NT2/D1 (cell line): Measurements from ENCODE around the gene TERT.

Experiments used
- DNase-seq: peaks from one replicate; pipeline ENCODE4 v3.0.0-alpha.2; 2011; ENCODE audit warnings: low read depth, low spot score
- H3K27me3 ChIP-seq: 2 replicates; pipeline ENCODE4 v1.6.0; 2011; ENCODE audit warnings: mild to moderate bottlenecking; ENCODE audit not compliant: insufficient read length, insufficient read depth
- H3K36me3 ChIP-seq: 2 replicates; pipeline ENCODE4 v1.6.1; 2011; ENCODE audit warnings: mild to moderate bottlenecking, low read length, mixed read lengths; ENCODE audit not compliant: insufficient read depth, insufficient read length
- H3K4me1 ChIP-seq: 2 replicates; pipeline ENCODE4 v1.5.1; 2011; ENCODE audit not compliant: insufficient read depth, insufficient read length
- H3K4me3 ChIP-seq: 2 replicates; pipeline ENCODE4 v1.5.1; 2011; ENCODE audit warnings: low read depth; ENCODE audit not compliant: insufficient read length
- H3K9ac ChIP-seq: 2 replicates; pipeline ENCODE4 v1.6.0; 2011; ENCODE audit warnings: low read depth; ENCODE audit not compliant: insufficient read length
- H3K9me3 ChIP-seq: 2 replicates; pipeline ENCODE4 v1.5.1; 2011; ENCODE audit warnings: mild to moderate bottlenecking, low read length; ENCODE audit not compliant: insufficient read depth
- SUZ12 ChIP-seq: IDR thresholded peaks from 2 replicates; pipeline ENCODE4 v1.6.1; 2011; ENCODE audit not compliant: insufficient read length, insufficient read depth; ENCODE audit errors: extremely low read depth
- YY1 ChIP-seq: IDR thresholded peaks from 2 replicates; pipeline ENCODE4 v1.6.1; 2011; ENCODE audit not compliant: insufficient read length, insufficient read depth
- ZNF274 ChIP-seq: IDR thresholded peaks from 2 replicates; pipeline ENCODE4 v1.6.1; 2011; ENCODE audit warnings: mild to moderate bottlenecking, low read depth, low read length

Gene TERT

GRCh38 chr5:1203968-1204692 is 90.7 kb downstream of the TERT start:
- Histone ChIP-seq H3K4me3 (no peak overlapping the region), H3K36me3 (no peaks in the 10 kb centered on the region), H3K27me3 (no peaks in the 10 kb centered on the region), H3K9ac (peak overlapping the region; percentile 42), H3K4me1 (peaks cover 10% of the 10 kb centered on the region), H3K9me3 (no peaks in the 10 kb centered on the region)
- TF ChIP-seq YY1 (no peak), ZNF274 (no peak), SUZ12 (no peak)
- no peak for DNase-seq

- peaks cover 10% of the 10 kb centered on the region for H3K4me1 ChIP-seq
- H3K36me3 ChIP-seq: no peaks in the 10 kb centered on the region
- no peak for DNase-seq
- TF ChIP-seq ZNF274 (no peak), SUZ12 (no peak), YY1 (no peak)
- H3K9me3 ChIP-seq: no peaks in the 10 kb centered on the region
- H3K4me3 ChIP-seq: no peak overlapping the region
- no peaks in the 10 kb centered on the region for H3K27me3 ChIP-seq
- H3K9ac ChIP-seq: peak overlapping the region; percentile 42
These were observed 91.4 kb downstream of the TERT start for GRCh38 chr5:1203311-1203967.
